ENCODE data around the gene JAK2. TPM values are rescaled to one million over a fixed set of nuclear protein-coding genes. Genes with fewer than 3 reads are reported as not detected.

Gene JAK2
- total RNA-seq, 1 experiment from 2014 or later: 10.5 TPM

DNA sequence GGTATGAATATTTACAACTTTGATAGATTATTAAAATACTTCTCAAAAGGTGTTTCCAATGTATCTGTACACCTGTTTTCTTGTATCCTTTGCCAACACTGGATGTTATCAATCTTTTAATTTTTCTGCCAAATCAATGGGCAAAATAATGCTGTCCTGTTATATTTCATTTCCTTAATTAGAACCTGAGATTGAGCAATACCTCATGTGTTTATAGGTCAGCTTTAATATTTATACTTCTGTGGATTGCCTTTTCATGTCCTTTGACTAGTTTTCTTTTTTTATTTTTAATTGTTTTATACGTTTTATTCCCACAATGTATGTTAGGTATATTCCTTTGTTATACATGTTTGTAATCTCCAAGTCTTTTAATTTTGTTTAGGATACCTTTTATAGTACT lies 77.6 kb downstream of the JAK2 start:
- Histone ChIP-seq H3K4me1 (ENCODE audit: insufficient read depth, low read length, poor library complexity, severe bottlenecking) (no peaks in the 10 kb centered on the region), H3K36me3 (ENCODE audit: insufficient read depth, low read length, poor library complexity, severe bottlenecking) (no peaks in the 10 kb centered on the region), H3K9me3 (ENCODE audit: low read depth, low read length, poor library complexity, severe bottlenecking) (no peaks in the 10 kb centered on the region), H3K27ac (ENCODE audit: low read depth, low read length, poor library complexity, severe bottlenecking) (no peak overlapping the region), H3K4me3 (ENCODE audit: low read depth, low read length, poor library complexity, severe bottlenecking) (no peak overlapping the region), H3K27me3 (replicated peaks; ENCODE audit: insufficient read depth, low read depth, low read length, poor library complexity) (no peaks in the 10 kb centered on the region)
- ChIA-PET POLR2A (ENCODE audit: low non-redundant PET) (no interaction called here), CTCF (no interaction called here)
- DNase-seq (ENCODE audit: low spot score): no peak
- no TSS peak for BruUV-seq (replicated peaks)
- intact Hi-C loops (cut with micrococcal nuclease; ENCODE audit: unreplicated experiment): no loop called here
- TF ChIP-seq, protein P1, sequence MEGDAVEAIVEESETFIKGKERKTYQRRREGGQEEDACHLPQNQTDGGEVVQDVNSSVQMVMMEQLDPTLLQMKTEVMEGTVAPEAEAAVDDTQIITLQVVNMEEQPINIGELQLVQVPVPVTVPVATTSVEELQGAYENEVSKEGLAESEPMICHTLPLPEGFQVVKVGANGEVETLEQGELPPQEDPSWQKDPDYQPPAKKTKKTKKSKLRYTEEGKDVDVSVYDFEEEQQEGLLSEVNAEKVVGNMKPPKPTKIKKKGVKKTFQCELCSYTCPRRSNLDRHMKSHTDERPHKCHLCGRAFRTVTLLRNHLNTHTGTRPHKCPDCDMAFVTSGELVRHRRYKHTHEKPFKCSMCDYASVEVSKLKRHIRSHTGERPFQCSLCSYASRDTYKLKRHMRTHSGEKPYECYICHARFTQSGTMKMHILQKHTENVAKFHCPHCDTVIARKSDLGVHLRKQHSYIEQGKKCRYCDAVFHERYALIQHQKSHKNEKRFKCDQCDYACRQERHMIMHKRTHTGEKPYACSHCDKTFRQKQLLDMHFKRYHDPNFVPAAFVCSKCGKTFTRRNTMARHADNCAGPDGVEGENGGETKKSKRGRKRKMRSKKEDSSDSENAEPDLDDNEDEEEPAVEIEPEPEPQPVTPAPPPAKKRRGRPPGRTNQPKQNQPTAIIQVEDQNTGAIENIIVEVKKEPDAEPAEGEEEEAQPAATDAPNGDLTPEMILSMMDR (conservative IDR thresholded peaks at IDR 0.05; ENCODE audit: low read depth, low read length): no peak
- TF ChIP-seq EZH2 (IDR thresholded peaks at IDR 0.05; ENCODE audit: borderline replicate concordance, low read depth, low read length, poor library complexity, severe bottlenecking): no peak

DNA sequence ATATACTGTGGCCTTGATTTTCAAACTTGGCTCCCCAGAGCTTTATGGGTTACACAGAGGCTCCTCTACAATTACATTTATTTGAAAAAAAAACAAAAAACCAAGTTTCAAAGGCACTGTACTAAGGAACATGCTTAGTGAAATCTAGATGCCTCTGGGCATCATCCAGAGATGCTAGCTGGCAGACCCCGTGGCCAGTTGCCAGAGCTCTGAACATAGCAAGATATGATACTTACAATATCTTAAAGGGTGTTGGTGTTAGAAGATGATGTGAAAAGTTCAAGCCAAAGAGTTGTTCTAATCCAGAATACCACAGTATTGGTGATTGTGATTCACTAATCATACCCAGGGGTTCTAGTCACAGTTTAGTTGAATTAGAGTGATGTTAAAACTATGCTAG lies 87.8 kb downstream of the JAK2 start:
- ChIA-PET CTCF (no interaction called here), POLR2A (ENCODE audit: low non-redundant PET) (no interaction called here)
- no peak overlapping the region for H3K27ac ChIP-seq (ENCODE audit: low read depth, low read length, poor library complexity, severe bottlenecking)
- no peaks in the 10 kb centered on the region for H3K4me1 ChIP-seq (ENCODE audit: insufficient read depth, low read length, poor library complexity, severe bottlenecking)
- TF ChIP-seq, protein P1 (conservative IDR thresholded peaks at IDR 0.05; ENCODE audit: low read depth, low read length): no peak
- no peak for TF ChIP-seq EZH2 (IDR thresholded peaks at IDR 0.05; ENCODE audit: borderline replicate concordance, low read depth, low read length, poor library complexity, severe bottlenecking)
- BruUV-seq (replicated peaks): no TSS peak
- H3K4me3 ChIP-seq (ENCODE audit: low read depth, low read length, poor library complexity, severe bottlenecking): no peak overlapping the region
- no peaks in the 10 kb centered on the region for H3K36me3 ChIP-seq (ENCODE audit: insufficient read depth, low read length, poor library complexity, severe bottlenecking)
- intact Hi-C loops (cut with micrococcal nuclease; ENCODE audit: unreplicated experiment): no loop called here
- no peaks in the 10 kb centered on the region for H3K27me3 ChIP-seq (replicated peaks; ENCODE audit: insufficient read depth, low read depth, low read length, poor library complexity)
- DNase-seq (ENCODE audit: low spot score): no peak
- no peaks in the 10 kb centered on the region for H3K9me3 ChIP-seq (ENCODE audit: low read depth, low read length, poor library complexity, severe bottlenecking)

DNA sequence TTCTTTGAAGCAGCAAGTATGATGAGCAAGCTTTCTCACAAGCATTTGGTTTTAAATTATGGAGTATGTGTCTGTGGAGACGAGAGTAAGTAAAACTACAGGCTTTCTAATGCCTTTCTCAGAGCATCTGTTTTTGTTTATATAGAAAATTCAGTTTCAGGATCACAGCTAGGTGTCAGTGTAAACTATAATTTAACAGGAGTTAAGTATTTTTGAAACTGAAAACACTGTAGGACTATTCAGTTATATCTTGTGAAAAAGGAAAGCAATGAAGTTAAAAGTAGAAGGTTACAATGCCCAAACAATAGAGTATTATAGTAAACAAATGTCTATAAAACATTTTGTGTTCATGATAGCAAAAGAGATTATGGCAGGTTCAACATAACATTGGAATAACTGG lies 88.6 kb downstream of the JAK2 start:
- Histone ChIP-seq H3K4me3 (ENCODE audit: low read depth, low read length, poor library complexity, severe bottlenecking) (no peak overlapping the region), H3K27ac (ENCODE audit: low read depth, low read length, poor library complexity, severe bottlenecking) (no peak overlapping the region), H3K27me3 (replicated peaks; ENCODE audit: insufficient read depth, low read depth, low read length, poor library complexity) (no peaks in the 10 kb centered on the region), H3K9me3 (ENCODE audit: low read depth, low read length, poor library complexity, severe bottlenecking) (no peaks in the 10 kb centered on the region), H3K36me3 (ENCODE audit: insufficient read depth, low read length, poor library complexity, severe bottlenecking) (no peaks in the 10 kb centered on the region), H3K4me1 (ENCODE audit: insufficient read depth, low read length, poor library complexity, severe bottlenecking) (no peaks in the 10 kb centered on the region)
- ChIA-PET CTCF (no interaction called here), POLR2A (ENCODE audit: low non-redundant PET) (no interaction called here)
- no peak for DNase-seq (ENCODE audit: low spot score)
- TF ChIP-seq EZH2 (IDR thresholded peaks at IDR 0.05; ENCODE audit: borderline replicate concordance, low read depth, low read length, poor library complexity, severe bottlenecking): no peak
- TF ChIP-seq, protein P1 (conservative IDR thresholded peaks at IDR 0.05; ENCODE audit: low read depth, low read length): no peak
- intact Hi-C loops (cut with micrococcal nuclease; ENCODE audit: unreplicated experiment): no loop called here
- BruUV-seq (replicated peaks): no TSS peak

Measured in A673 (cell line).